ENCODE data around the gene CEP43.
A peak's percentile ranks its signal among the peaks of the same experiment; 100 is the strongest.

Gene CEP43

DNA sequence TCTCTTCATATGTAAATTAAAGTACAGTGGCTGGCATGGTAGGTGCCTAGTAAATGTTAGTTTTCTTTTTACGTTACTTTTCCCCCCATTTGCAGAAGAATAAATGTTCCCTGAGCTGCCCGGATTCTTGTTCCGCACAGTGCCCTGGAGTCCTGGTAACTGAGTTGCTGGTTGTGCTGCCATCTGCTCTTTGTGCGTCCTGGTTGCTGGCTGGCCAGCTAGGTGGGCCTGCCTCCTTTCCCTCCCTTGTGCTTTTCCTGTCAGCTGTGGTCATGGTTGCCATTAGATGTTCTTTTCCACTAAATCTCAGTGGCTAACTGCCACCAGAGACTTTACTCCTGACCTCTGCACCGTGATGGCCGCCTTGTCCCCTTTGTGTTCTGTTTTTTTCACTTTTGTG is 28.6 kb downstream of the CEP43 start:
- Mint-ChIP-seq H3K9me3 (no peaks in the 10 kb centered on the region), H3K4me1 (peaks cover 9% of the 10 kb centered on the region), H3K27ac (no peak overlapping the region), H3K27me3 (no peaks in the 10 kb centered on the region), H3K4me3 (no peak overlapping the region)
- no peak for ATAC-seq
- no peak for DNase-seq

DNA sequence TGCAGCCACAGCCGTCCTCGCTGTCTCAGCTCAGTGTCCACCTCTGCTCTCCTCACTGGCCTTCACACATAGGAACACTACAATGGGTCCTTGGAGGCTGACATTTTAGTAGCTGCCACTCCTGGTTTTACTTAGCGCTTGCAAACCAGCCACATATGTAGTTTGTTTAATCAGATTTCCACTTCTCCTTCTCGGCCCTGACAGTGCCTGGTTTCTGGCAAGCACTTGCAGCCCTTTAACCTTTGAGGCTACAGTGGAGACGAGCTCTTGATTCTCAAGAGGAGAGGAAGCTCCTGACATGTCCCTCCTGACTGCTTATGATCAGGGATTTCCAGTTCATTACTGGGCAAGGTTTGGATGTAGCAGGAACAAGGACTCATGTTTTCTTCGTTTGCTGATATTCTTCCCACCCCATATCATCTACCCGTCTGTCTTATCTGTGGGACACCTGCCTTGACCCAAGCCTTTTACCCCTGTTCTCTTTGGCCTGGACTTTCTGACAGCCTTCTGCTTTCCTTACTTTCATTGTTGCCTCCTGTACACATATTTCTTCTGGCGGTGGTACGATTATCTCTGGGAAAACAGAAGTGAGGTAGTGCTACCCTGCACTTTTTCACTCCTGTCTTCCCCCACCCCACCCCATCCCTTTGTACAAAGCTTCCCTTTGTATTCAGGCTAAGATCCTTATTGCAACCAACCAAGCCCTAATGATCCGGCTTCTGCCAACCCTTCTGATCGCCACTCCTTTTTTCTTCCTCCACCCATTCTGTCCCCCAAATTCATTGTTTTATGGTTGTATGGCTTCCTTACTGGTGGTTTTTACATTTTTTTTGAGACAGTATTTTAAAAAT is 31.2 kb downstream of the CEP43 start:
- H3K4me3 Mint-ChIP-seq, result no peak overlapping the region
- ATAC-seq (no peak), DNase-seq (no peak)
- H3K9me3 Mint-ChIP-seq, result no peaks in the 10 kb centered on the region
- H3K27ac Mint-ChIP-seq, result peak overlapping the region in 1 of 2 donors; percentile 74
- H3K4me1 Mint-ChIP-seq, result peaks cover 9% of the 10 kb centered on the region
- no peaks in the 10 kb centered on the region for H3K27me3 Mint-ChIP-seq

DNA sequence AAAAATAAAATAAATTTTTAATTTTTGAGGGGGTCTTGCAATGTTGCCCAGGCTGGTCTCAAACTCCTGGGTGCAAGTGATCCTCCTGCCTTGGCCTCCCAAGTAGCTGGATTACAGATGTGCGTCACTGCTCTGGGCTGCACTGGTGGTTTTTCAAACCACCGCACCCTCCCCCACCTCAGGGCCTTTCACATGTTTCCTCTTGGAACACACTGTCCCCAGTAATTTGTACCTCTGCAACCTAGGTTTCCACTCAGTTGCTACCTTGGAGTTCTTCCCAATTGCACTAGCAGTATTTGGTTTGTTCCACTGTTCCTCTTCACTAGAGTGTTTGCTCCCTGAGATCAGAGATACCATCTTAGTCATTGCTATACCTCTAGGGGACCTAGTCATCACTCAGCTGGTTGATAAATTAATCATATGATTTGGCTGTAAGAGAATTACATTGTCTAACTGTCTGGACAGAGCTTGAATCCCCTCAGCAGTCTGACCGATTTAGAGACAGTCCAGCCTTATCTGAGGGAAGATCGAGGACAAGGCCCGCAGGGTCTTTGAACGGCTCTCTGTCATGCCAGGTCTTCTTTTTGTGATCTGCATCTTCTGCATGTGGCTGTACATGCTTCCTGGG is 32.0 kb downstream of the CEP43 start:
- Mint-ChIP-seq H3K27ac (no peak overlapping the region), H3K9me3 (no peaks in the 10 kb centered on the region), H3K4me1 (peaks cover 12% of the 10 kb centered on the region), H3K4me3 (no peak overlapping the region), H3K27me3 (no peaks in the 10 kb centered on the region)
- ATAC-seq, result peak; percentile 62
- no peak for DNase-seq

DNA sequence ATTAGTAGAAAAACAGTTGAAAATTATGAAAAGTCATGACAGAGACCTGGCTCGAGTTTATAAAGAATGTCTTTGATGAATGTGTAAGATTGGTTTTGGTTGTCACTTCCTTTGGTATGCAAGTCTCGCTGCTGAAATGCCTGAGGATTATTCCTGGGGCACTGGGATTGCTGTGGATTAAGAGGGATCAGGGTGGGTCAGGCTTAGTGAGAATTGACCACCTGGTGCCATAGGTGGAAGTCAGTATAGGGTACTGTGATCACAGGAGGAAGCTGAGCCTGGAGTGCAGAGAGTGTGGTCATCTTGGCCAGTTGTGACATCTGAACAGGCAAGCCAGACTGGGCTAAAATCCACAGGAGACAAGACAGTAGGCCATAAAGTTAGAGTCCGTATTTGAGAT is 34.9 kb downstream of the CEP43 start:
- DNase-seq (no peak), ATAC-seq (no peak)
- Mint-ChIP-seq H3K4me1 (peaks cover 21% of the 10 kb centered on the region), H3K9me3 (no peaks in the 10 kb centered on the region), H3K4me3 (no peak overlapping the region), H3K27me3 (no peaks in the 10 kb centered on the region), H3K27ac (no peak overlapping the region)

DNA sequence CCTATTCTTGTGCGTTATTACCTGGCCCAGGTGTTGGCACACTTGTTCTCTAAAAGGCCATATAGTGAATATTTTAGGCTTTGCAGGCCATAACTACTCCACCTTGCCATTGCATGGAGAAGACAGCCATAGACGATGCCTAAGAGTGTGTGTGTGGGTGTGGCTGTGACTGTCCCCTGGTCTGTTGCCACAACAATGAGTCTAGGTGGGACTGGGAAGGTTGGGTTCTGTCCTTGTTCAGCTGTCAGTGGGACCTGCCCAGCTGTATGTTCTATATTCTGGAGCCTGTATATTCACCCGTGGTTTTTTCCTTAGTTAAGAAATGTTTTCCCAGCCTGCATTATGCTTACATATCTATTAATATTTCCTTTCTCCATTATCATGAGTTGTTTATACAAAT is 38.6 kb downstream of the CEP43 start:
- Mint-ChIP-seq H3K27me3 (no peaks in the 10 kb centered on the region), H3K4me3 (no peak overlapping the region), H3K9me3 (no peaks in the 10 kb centered on the region), H3K4me1 (peaks cover 27% of the 10 kb centered on the region), H3K27ac (no peak overlapping the region)
- DNase-seq (no peak), ATAC-seq (no peak)

DNA sequence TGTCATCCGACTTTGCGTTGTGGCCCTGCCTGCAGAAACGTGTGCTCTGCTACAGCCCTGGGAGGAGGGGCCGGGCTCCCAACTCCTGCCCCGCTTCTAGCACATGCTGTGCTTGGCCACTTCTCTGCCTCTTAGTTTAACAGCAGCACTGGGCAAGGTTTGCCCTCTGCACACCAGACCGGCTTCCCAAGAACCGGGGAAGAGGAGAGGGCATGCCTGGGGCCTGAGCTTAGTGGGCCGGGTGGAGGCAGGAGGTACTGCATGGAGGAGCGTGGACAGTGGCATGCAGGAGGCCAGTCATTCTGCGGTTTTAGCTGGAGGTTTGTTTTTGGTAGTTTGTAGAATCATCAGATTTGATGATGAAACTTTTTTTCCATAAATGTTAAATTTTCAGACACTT is 45.5 kb downstream of the CEP43 start:
- no peak for DNase-seq
- H3K9me3 Mint-ChIP-seq, result no peaks in the 10 kb centered on the region
- ATAC-seq, result no peak
- H3K4me1 Mint-ChIP-seq, result peaks cover 36% of the 10 kb centered on the region
- no peak overlapping the region for H3K27ac Mint-ChIP-seq
- no peaks in the 10 kb centered on the region for H3K27me3 Mint-ChIP-seq
- H3K4me3 Mint-ChIP-seq, result no peak overlapping the region

DNA sequence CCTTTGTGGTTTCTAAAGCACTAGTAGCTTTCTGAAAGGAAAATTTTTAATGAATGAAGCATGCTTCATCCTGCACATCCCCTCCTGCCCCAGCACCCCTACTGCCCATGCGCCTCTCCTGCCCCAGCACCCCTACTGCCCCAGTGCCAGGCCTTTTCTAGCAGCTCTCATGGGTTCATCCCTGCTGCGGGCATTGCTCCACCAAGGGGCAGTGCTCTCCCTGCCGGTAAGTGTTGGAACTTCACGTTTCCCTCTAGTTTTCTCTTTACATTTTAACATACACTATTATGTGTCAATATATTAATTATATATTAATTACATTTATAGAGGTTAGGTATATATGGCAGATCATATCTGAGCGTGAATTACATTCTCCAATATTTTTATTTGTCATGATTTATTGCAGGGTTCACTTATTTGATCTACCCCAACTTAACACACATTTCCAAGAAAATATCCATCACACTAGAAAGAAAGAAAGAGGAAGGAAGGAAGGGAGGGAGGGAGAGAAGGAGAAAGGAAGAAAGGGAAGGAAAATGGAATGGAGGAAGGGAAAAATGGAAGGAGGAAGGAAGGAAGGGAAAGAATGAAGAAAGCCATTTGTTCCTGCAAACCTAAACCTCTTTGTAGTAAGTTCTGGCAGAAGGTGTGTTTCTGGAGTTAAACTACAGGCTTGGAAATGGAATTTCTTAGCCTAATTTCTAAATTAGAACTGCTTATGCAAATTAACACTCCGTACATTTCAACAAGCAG is 46.8 kb downstream of the CEP43 start:
- DNase-seq (no peak), ATAC-seq (no peak)
- no peak overlapping the region for H3K27ac Mint-ChIP-seq
- H3K27me3 Mint-ChIP-seq, result no peaks in the 10 kb centered on the region
- no peaks in the 10 kb centered on the region for H3K9me3 Mint-ChIP-seq
- no peak overlapping the region for H3K4me3 Mint-ChIP-seq
- peaks cover 45% of the 10 kb centered on the region for H3K4me1 Mint-ChIP-seq

DNA sequence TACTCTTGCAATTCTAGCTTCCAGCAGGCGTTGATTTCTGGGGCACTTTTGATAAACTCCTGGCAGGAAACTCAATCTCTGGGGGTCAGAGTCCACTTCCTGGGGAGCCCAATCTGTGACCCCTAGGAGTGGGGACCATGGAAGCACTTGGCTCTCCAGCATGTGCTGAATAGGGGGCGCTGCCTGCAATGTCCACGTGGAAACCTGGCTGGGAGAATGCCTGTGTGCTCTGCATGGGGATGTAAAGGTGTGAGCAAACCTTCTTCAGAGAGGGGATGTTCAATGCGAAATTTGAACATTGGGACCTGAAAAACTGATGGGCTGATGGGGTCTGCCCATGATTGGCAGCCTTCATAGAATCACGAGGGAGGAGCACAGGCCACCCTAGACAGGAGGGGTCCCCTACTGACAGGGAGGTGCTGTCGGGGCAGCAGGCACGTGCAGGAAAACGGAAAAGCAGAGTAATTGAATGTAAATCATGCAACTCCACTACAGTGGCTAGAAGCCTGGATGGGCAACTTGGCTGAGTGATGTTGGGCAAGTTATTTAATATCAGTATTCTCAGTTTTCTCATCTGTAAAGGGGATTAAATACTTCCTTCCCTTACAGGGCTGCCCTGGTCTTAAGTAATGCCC is 47.8 kb downstream of the CEP43 start:
- Mint-ChIP-seq H3K27ac (peak overlapping the region; percentile 87 to 92), H3K4me3 (peak overlapping the region; percentile 67 to 79), H3K27me3 (no peaks in the 10 kb centered on the region), H3K9me3 (no peaks in the 10 kb centered on the region), H3K4me1 (peaks cover 36% of the 10 kb centered on the region)
- DNase-seq (no peak), ATAC-seq (peak; percentile 45)

DNA sequence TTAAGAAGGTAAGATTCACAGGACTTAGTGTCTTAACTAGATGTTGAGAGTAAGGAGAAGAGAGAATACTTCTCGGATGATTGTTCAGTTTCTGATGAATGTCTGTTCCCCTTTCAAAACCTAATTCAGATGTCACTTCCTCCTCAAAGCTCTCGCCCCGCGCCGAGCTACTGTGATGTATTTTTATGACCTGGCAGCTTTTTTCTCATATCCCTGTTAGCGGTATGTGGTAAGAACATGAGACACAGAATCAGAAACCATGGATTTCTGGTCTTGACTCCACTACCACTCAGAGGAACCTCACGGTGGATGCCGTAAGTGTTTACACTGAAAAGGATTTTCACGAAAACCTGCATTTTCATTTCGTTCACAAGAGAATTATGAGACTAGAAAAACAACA is 48.4 kb downstream of the CEP43 start:
- DNase-seq, result peak; percentile 15 to 64
- no peaks in the 10 kb centered on the region for H3K27me3 Mint-ChIP-seq
- peak; percentile 95 for ATAC-seq
- H3K9me3 Mint-ChIP-seq, result no peaks in the 10 kb centered on the region
- peak overlapping the region; percentile 67 to 79 for H3K4me3 Mint-ChIP-seq
- peaks cover 32% of the 10 kb centered on the region for H3K4me1 Mint-ChIP-seq
- peak overlapping the region; percentile 69 to 92 for H3K27ac Mint-ChIP-seq
